ENCODE data around the gene HIBCH.
A peak's percentile ranks its signal among the peaks of the same experiment; 100 is the strongest.

Gene HIBCH

DNA sequence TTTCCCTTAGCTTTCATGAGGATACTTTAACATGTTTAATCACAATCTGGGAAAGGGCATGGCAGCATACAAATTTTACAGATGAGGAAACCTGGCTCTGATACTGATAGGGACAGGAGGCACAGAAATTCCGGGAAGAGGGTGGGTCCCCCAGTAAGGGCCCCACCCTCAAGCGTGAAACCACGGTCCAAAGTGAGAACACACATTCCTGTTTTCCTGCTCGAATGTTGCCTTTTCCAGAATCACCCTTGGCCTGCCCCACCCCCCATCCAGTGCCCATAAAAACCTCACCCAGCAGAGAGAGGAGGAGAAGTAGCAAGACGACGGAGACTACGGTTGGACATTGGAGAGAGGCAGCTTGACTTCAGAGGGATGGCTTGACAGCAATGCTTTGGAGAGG is 98.2 kb downstream of the HIBCH start:
- peaks cover 5% of the 10 kb centered on the region for H3K4me1 Mint-ChIP-seq
- TF ChIP-seq, protein P1, sequence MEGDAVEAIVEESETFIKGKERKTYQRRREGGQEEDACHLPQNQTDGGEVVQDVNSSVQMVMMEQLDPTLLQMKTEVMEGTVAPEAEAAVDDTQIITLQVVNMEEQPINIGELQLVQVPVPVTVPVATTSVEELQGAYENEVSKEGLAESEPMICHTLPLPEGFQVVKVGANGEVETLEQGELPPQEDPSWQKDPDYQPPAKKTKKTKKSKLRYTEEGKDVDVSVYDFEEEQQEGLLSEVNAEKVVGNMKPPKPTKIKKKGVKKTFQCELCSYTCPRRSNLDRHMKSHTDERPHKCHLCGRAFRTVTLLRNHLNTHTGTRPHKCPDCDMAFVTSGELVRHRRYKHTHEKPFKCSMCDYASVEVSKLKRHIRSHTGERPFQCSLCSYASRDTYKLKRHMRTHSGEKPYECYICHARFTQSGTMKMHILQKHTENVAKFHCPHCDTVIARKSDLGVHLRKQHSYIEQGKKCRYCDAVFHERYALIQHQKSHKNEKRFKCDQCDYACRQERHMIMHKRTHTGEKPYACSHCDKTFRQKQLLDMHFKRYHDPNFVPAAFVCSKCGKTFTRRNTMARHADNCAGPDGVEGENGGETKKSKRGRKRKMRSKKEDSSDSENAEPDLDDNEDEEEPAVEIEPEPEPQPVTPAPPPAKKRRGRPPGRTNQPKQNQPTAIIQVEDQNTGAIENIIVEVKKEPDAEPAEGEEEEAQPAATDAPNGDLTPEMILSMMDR (IDR thresholded peaks at IDR 0.05; ENCODE audit: unreplicated experiment in 3 of 3), result no peak
- no peaks in the 10 kb centered on the region for H3K27me3 Mint-ChIP-seq (ENCODE audit: low read depth)
- H3K9me3 Mint-ChIP-seq, result peaks cover 33% of the 10 kb centered on the region
- no peak overlapping the region for H3K27ac Mint-ChIP-seq
- no peak overlapping the region for H3K4me3 Mint-ChIP-seq
- peaks cover 72% of the 10 kb centered on the region for H3K36me3 Mint-ChIP-seq (ENCODE audit: low read depth)

DNA sequence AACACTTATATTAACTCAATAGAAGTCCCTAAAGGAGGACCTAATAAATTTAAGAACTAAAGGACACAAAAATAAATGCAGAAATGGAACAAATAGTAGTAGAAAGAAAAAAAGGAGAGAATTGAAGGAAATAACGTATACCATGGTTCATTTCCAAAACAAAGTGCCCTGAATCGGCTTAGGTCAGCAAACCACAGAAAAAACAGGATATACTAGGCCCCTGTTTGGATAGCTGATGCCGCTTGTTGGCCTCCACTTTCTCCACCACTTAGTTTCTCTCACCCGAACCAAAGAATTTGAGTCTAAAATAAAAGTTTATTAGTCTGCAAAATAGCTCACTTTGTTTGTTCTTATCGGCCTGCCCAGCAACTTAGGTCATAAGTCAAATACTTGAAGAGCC is 100.4 kb downstream of the HIBCH start:
- Mint-ChIP-seq H3K9me3 (peaks cover 14% of the 10 kb centered on the region), H3K27me3 (ENCODE audit: low read depth) (no peaks in the 10 kb centered on the region), H3K27ac (peak overlapping the region in 2 of 3 experiments; percentile 39 to 46), H3K4me3 (no peak overlapping the region), H3K4me1 (peaks cover 28% of the 10 kb centered on the region), H3K36me3 (ENCODE audit: low read depth) (peaks cover 50% of the 10 kb centered on the region)
- TF ChIP-seq, protein P1 (IDR thresholded peaks at IDR 0.05; ENCODE audit: unreplicated experiment in 3 of 3), result no peak

DNA sequence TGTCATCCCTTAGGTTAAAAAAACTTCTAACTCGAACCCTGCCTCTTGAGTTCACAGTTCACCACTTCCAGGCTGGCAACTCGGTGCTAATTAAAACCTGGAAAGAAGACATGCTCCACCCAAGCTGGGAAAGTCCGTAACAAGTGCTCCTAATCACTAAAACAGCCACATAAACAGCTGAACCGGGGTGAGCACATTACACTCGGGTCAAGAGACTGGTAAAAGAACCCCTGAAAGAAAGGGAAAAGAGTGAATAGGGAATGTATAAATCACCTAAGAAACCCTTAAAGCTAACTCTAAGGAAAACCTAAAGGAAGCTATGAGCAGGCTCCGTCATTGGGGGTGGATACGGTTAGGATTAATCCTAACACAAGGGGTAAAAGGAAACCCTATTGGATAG is 102.0 kb downstream of the HIBCH start:
- Mint-ChIP-seq H3K9me3 (peaks cover 4% of the 10 kb centered on the region), H3K36me3 (ENCODE audit: low read depth) (peaks cover 34% of the 10 kb centered on the region), H3K27ac (peak overlapping the region in 1 of 3 experiments; percentile 51), H3K4me3 (no peak overlapping the region), H3K27me3 (ENCODE audit: low read depth) (no peaks in the 10 kb centered on the region), H3K4me1 (peaks cover 38% of the 10 kb centered on the region)
- TF ChIP-seq, protein P1 (IDR thresholded peaks at IDR 0.05; ENCODE audit: unreplicated experiment in 3 of 3), result no peak

DNA sequence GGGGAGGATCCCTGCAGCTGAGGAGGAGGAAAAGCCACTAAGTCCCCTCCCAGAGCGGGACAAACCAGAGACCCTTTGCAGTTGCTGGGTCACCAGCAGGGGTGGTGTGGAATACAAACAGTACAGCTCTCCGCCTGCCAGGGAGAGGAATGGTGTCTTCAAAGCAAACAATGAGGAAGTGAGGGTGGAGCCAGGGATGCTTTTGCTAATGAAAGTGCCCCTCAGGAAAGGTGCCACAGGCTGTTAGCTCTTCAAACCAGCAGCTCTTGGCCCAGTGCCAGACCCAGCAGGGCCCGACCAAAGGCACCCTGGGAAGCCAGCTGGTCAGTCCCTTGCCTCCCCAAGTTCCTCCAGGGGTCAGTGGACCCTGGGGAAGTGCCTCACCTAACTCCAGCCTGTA is 102.8 kb downstream of the HIBCH start:
- Mint-ChIP-seq H3K9me3 (no peaks in the 10 kb centered on the region), H3K4me1 (peaks cover 38% of the 10 kb centered on the region), H3K27ac (peak overlapping the region; percentile 82 to 96 (median 95)), H3K36me3 (ENCODE audit: low read depth) (peaks cover 26% of the 10 kb centered on the region), H3K27me3 (ENCODE audit: low read depth) (no peaks in the 10 kb centered on the region), H3K4me3 (no peak overlapping the region)
- TF ChIP-seq, protein P1 (IDR thresholded peaks at IDR 0.05; ENCODE audit: unreplicated experiment in 3 of 3), result peak in 1 of 3 experiments; percentile 9

DNA sequence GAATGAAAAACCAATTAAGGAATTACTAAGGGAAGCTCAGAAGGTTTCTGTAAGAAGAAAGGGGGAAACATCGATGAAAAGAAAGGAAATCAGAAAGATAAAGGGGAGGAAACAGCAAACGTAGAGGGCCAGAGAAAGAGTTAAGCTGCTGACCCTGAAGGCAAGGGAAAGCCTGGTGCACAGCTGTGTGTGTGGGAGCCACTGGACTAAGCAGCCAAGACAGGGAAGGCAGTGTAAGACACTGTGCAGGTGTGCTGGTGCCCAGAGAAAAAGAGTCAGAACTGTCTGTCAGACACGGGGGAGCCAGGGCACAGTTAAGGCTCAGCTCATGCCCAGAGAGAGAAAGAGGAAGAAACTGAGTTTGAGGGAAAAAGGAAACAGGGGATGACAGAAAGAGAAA is 104.0 kb downstream of the HIBCH start:
- Mint-ChIP-seq H3K27me3 (ENCODE audit: low read depth) (no peaks in the 10 kb centered on the region), H3K4me3 (peak overlapping the region in 1 of 3 experiments; percentile 10), H3K9me3 (no peaks in the 10 kb centered on the region), H3K36me3 (ENCODE audit: low read depth) (peaks cover 19% of the 10 kb centered on the region), H3K27ac (peak overlapping the region; percentile 82 to 96 (median 95)), H3K4me1 (peaks cover 38% of the 10 kb centered on the region)
- TF ChIP-seq, protein P1 (IDR thresholded peaks at IDR 0.05; ENCODE audit: unreplicated experiment in 3 of 3), result no peak

DNA sequence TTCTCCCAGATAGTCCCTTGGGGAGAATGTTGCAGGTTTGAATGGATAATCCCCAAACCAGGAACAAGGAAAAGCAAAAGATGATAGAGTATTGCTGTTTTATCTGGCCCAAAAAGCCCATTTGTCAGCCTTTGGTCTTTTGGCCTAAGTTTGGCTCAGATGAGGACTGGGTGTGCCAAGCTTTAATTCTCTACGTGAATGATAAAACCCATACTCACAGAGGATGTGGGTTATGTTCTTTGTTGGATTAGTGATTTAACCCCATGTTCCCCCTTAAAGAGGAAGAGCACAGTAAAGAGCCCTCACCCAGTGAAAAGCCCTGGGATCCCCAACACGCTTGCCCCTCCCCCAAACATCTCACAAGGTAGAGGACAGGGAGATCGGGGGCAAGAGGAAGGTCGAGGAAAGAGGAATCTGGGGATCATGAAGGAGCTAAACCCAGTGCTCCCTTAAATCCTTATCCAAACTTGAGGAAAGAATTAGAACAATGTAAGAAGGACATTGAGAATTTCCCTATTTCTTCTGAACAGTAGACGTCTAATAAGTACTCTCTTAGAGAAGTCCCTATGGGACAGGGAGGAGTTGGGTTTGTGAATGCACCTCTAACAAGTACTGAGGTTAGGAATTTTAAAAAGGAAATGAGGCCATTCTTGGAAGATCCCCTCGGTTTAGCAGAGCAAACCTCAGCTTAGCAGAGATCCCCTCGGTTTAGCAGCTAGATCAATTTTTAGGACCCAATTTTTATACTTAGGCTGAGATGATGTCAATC is 105.0 kb downstream of the HIBCH start:
- H3K4me1 Mint-ChIP-seq, result peaks cover 38% of the 10 kb centered on the region
- H3K4me3 Mint-ChIP-seq, result peak overlapping the region in 2 of 3 experiments; percentile 6 to 10
- TF ChIP-seq, protein P1 (IDR thresholded peaks at IDR 0.05; ENCODE audit: unreplicated experiment in 3 of 3), result no peak
- peaks cover 11% of the 10 kb centered on the region for H3K36me3 Mint-ChIP-seq (ENCODE audit: low read depth)
- no peaks in the 10 kb centered on the region for H3K9me3 Mint-ChIP-seq
- peak overlapping the region; percentile 82 to 96 (median 95) for H3K27ac Mint-ChIP-seq
- no peaks in the 10 kb centered on the region for H3K27me3 Mint-ChIP-seq (ENCODE audit: low read depth)
